NCI-H1092 treated with DMSO at 0.1 percent for 48 hours (cell line): ENCODE results near the gene PRAMEF20.

Source experiments
- DNase-seq: peaks from one replicate; lab custom pipeline; 2025; lab: John Stamatoyannopoulos, UW

PRAMEF20 gene

DNA sequence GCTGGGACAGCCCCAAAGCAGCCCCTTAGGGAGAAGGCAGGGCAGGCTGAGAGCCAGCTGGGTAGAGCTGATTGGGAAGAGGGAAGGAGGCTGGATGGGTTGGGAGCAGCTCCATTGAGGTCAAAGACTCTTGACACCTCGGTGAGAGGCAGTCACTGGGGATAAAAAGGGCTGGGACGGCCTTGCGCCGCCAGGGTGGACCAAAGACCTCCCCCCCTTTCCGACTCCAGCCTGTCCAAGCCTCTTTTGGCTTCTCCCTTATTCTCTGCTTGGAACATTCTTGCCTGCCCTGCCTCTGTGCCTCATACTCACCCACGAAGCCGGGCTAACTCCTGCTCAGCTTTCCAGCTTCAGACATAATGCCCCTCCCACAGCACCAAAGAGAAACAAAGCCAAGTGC is 52.4 kb downstream of the PRAMEF20 start:
- DNase-seq, result no peak

DNA sequence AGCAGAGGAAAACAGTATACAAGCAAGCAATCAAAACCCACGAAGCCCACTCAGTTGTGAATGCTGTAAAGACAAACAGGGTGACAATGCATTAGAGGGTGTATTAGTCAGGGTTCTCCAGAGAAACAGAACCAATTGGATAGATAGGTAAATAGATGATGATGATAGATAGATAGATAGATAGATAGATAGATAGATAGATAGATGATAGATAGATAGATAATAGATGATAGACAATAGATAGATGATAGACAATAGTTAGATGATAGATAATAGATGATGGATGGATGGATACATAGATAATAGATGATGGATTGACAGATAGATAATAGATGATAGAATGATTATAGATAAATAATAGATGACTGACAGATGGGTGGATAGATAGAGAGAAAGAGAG is 55.3 kb downstream of the PRAMEF20 start:
- DNase-seq, result no peak

GRCh38 chr1:13469343-13469742 is 59.1 kb downstream of the PRAMEF20 start:
- peak; percentile 1 for DNase-seq
